Vagina (tissue), 2 donors: ENCODE measurements around the gene IMMP2L.

Experiments
- POLR2A ChIP-seq, 2 donors: fragments of 450-650 bp; IDR thresholded peaks; one replicate each; pipeline ENCODE4 v1.6.1; 2017; ENCODE audit warnings: antibody characterized with exemption in 2 of 2, mild to moderate bottlenecking in 2 of 2, moderate library complexity in 2 of 2
- POLR2AphosphoS5 ChIP-seq, 2 donors: sonication (generic); formaldehyde crosslinking; IDR thresholded peaks; one replicate each; pipeline ENCODE4 v1.9.0; 2017; ENCODE audit warnings: antibody characterized with exemption in 2 of 2, mild to moderate bottlenecking in 2 of 2, low read depth in 1 of 2; ENCODE audit not compliant: insufficient read depth in 1 of 2
- TF ChIP-seq, protein P1 (sequence below), 3 experiments: fragments of 450-650 bp in 2 of 3; fragments of 200-600 bp in 1 of 3; sonication (generic) in 1 of 3; IDR thresholded peaks; one replicate each; pipeline ENCODE4 v1.5.1; 2017 to 2019; ENCODE audit warnings: antibody characterized with exemption in 3 of 3, mild to moderate bottlenecking in 2 of 3, moderate library complexity in 2 of 3

DNA sequence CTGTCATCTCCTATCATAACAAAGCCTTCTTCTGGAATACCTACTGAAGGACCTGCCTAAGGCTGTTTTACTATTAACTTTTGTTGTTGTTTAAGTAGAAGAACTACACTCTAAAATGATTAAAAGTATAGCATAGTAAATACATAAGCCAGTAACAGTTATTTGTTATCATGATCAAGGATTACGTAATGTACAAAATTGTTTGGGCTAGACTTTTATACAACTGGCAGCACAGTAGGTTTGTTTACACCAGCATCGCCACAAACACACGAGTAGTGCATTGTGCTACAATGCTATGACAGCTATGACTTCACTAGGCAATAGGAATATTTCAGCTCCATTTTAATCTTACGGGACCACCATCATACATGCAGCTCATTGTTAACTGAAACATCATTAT lies 302.3 kb downstream of the IMMP2L start:
- TF ChIP-seq POLR2A (IDR thresholded peaks at IDR 0.05) (no peak), POLR2AphosphoS5 (IDR thresholded peaks at IDR 0.05; ENCODE audit: insufficient read depth in 1 of 2, low read depth in 1 of 2) (no peak)
- TF ChIP-seq, protein P1, sequence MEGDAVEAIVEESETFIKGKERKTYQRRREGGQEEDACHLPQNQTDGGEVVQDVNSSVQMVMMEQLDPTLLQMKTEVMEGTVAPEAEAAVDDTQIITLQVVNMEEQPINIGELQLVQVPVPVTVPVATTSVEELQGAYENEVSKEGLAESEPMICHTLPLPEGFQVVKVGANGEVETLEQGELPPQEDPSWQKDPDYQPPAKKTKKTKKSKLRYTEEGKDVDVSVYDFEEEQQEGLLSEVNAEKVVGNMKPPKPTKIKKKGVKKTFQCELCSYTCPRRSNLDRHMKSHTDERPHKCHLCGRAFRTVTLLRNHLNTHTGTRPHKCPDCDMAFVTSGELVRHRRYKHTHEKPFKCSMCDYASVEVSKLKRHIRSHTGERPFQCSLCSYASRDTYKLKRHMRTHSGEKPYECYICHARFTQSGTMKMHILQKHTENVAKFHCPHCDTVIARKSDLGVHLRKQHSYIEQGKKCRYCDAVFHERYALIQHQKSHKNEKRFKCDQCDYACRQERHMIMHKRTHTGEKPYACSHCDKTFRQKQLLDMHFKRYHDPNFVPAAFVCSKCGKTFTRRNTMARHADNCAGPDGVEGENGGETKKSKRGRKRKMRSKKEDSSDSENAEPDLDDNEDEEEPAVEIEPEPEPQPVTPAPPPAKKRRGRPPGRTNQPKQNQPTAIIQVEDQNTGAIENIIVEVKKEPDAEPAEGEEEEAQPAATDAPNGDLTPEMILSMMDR (IDR thresholded peaks at IDR 0.05): no peak
